GM12878 (cell line): ENCODE results near the gene S100A8.

Source experiments
- EZH2 ChIP-seq: IDR thresholded peaks from 2 replicates; pipeline ENCODE4 v1.6.1; 2012; ENCODE audit warnings: low read depth, mild to moderate bottlenecking, control low read depth, inconsistent platforms, low read length, borderline replicate concordance; ENCODE audit not compliant: control insufficient read depth
- MAX ChIP-seq: IDR thresholded peaks from 2 replicates; pipeline ENCODE4 v1.6.1; 2012; ENCODE audit warnings: low read depth, low read length, improper control_type of control experiment
- NBN ChIP-seq: fragments of 450-650 bp; IDR thresholded peaks from 2 replicates; pipeline ENCODE4 v1.6.1; 2016
- RAD21 ChIP-seq: IDR thresholded peaks from 2 replicates; pipeline ENCODE4 v1.6.1; 2011; ENCODE audit warnings: mild to moderate bottlenecking, low read depth, low read length, moderate library complexity; ENCODE audit not compliant: insufficient read depth
- SUZ12 ChIP-seq: fragments of 200-600 bp; sonication (generic); IDR thresholded peaks from one replicate; pipeline ENCODE4 v1.6.1; 2018; ENCODE audit warnings: antibody characterized with exemption, mild to moderate bottlenecking; ENCODE audit not compliant: unreplicated experiment
- TF ChIP-seq, protein P1 (sequence below), 3 experiments: IDR thresholded peaks in 2 of 3; conservative IDR thresholded peaks in 1 of 3; 2 replicates each; pipeline ENCODE4 v1.5.1; 2011; ENCODE audit warnings: low read depth in 3 of 3, low read length in 3 of 3, mild to moderate bottlenecking in 3 of 3, control low read depth in 2 of 3, moderate library complexity in 2 of 3, inconsistent platforms in 1 of 3, mixed read lengths in 1 of 3; ENCODE audit not compliant: control insufficient read depth in 2 of 3, insufficient read depth in 1 of 3; ENCODE audit errors: extremely low read depth in 1 of 3
- TF ChIP-seq, protein P2 (sequence below): fragments of 150-350 bp; IDR thresholded peaks from 2 replicates; pipeline ENCODE4 v1.6.1; 2016; ENCODE audit warnings: low read depth, low read length

DNA sequence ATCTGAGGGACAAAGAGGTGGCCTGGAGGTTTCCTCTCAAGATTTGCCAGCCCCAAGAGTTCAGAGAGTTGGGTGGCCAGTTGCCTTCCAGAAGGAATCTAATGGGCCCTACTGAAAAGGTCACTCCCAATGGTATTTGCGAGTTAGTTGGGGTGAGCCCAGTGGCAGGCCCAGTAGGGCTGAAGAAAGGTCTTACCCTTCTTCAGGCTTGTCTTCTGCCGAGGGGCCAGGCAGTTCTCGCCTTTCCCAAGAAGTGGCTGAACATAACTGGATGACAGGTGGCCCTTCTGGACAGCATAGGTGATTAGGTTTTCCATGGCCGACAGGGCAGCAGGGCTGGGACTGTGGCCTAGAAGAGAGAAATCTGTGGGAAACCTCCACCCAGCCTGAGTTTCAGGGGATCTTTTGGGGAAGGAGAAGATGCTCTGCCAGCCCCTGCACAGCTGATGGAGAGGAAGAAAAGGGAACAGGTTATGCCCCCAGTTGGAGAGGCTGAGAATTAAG is 49.4 kb downstream of the S100A8 start:
- TF ChIP-seq SUZ12 (no peak), MAX (no peak), NBN (no peak), RAD21 (no peak), EZH2 (no peak)
- TF ChIP-seq, protein P1, sequence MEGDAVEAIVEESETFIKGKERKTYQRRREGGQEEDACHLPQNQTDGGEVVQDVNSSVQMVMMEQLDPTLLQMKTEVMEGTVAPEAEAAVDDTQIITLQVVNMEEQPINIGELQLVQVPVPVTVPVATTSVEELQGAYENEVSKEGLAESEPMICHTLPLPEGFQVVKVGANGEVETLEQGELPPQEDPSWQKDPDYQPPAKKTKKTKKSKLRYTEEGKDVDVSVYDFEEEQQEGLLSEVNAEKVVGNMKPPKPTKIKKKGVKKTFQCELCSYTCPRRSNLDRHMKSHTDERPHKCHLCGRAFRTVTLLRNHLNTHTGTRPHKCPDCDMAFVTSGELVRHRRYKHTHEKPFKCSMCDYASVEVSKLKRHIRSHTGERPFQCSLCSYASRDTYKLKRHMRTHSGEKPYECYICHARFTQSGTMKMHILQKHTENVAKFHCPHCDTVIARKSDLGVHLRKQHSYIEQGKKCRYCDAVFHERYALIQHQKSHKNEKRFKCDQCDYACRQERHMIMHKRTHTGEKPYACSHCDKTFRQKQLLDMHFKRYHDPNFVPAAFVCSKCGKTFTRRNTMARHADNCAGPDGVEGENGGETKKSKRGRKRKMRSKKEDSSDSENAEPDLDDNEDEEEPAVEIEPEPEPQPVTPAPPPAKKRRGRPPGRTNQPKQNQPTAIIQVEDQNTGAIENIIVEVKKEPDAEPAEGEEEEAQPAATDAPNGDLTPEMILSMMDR (IDR thresholded peaks at IDR 0.05 in 2 of 3, conservative IDR thresholded peaks at IDR 0.05 in 1 of 3; ENCODE audit: control insufficient read depth in 2 of 3, extremely low read depth in 1 of 3, insufficient read depth in 1 of 3, low read depth in 3 of 3, low read length in 3 of 3): no peak
- TF ChIP-seq, protein P2, sequence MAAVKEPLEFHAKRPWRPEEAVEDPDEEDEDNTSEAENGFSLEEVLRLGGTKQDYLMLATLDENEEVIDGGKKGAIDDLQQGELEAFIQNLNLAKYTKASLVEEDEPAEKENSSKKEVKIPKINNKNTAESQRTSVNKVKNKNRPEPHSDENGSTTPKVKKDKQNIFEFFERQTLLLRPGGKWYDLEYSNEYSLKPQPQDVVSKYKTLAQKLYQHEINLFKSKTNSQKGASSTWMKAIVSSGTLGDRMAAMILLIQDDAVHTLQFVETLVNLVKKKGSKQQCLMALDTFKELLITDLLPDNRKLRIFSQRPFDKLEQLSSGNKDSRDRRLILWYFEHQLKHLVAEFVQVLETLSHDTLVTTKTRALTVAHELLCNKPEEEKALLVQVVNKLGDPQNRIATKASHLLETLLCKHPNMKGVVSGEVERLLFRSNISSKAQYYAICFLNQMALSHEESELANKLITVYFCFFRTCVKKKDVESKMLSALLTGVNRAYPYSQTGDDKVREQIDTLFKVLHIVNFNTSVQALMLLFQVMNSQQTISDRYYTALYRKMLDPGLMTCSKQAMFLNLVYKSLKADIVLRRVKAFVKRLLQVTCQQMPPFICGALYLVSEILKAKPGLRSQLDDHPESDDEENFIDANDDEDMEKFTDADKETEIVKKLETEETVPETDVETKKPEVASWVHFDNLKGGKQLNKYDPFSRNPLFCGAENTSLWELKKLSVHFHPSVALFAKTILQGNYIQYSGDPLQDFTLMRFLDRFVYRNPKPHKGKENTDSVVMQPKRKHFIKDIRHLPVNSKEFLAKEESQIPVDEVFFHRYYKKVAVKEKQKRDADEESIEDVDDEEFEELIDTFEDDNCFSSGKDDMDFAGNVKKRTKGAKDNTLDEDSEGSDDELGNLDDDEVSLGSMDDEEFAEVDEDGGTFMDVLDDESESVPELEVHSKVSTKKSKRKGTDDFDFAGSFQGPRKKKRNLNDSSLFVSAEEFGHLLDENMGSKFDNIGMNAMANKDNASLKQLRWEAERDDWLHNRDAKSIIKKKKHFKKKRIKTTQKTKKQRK: no peak
